Right cardiac atrium (tissue), 5 donors: ENCODE results near the gene SPATS2L. TPM values are rescaled to one million over a fixed set of nuclear protein-coding genes. Genes with fewer than 3 reads are reported as not detected.

Source experiments
- ATAC-seq, 2 donors: fragments of 200-7000 bp; cut with Tn5 transposase; one replicate each; pipeline versions ENCODE4 v1.8.0 to v1.9.1; 2020; ENCODE audit warnings: moderate library complexity in 2 of 2, mild to moderate bottlenecking in 1 of 2
- DNase-seq, 3 donors: peaks; one replicate each; pipeline ENCODE4 v3.0.0-alpha.2; 2020
- H3K27ac ChIP-seq: one replicate; pipeline ENCODE4 v1.5.1; 2013; ENCODE audit warnings: mild to moderate bottlenecking, low read length, control low read depth, moderate library complexity
- H3K27me3 ChIP-seq: one replicate; pipeline ENCODE4 v1.6.1; 2013; ENCODE audit not compliant: control insufficient read depth, insufficient read depth
- H3K4me1 ChIP-seq: one replicate; pipeline ENCODE4 v1.6.1; 2013; ENCODE audit warnings: low read length; ENCODE audit not compliant: control insufficient read depth, insufficient read depth
- H3K4me3 ChIP-seq: one replicate; pipeline ENCODE4 v1.5.1; 2013; ENCODE audit warnings: low read length, control low read depth
- H3K9me3 ChIP-seq: one replicate; pipeline ENCODE4 v1.6.1; 2013; ENCODE audit warnings: low read length; ENCODE audit not compliant: control insufficient read depth
- WGBS: extraction: QIAGEN DNeasy Blood & Tissue Kit; methylation state at CpG from one replicate; pipeline ENCODE4 v1.1.7; 2013; 5-methylcytosine and 5-hydroxymethylcytosine counted together
- intact Hi-C, 4 donors: fragments of 100-400 bp; cut with DNase I; formaldehyde crosslinking; loops; one replicate each; pipeline versions ENCODE4 v1.11.0 to v1.14.0; 2022 to 2023
- polyA plus RNA-seq: library from polyadenylated mRNA; stranded (reverse); fragments of 200-250 nt; gene quantifications from one replicate; pipeline ENCODE4 v1.2.3, GENCODE V29; 2013
- total RNA-seq, 4 donors: library from RNA; stranded (reverse); fragmentation: NEBNext Ultra II Directional; extraction: Animal tissue kit (Norgen Biotek cat#: 25700); gene quantifications; one replicate each; pipeline ENCODE4 v1.2.1, GENCODE V29; 2021
- donor health status: healthy with polysubstance abuse.
- donor health status: DM: no; HTN: yes; CAD: no.
- donor health status: DM: no; HTN: no; CAD: no.
- donor health status: DM: no; HTN: yes; CAD: no; lungs with severe emphysema.
- donor health status: DM: yes; HTN: yes; CAD: no.

The SPATS2L gene
- total and polyA plus RNA-seq, 5 donors = 90.6 to 147 (median 124) TPM

GRCh38 chr2:200396781-200397242 lies 90.3 kb downstream of the SPATS2L start:
- Histone ChIP-seq H3K4me3 (no peak overlapping the region), H3K27me3 (no peaks in the 10 kb centered on the region), H3K27ac (no peak overlapping the region), H3K9me3 (no peaks in the 10 kb centered on the region), H3K4me1 (no peaks in the 10 kb centered on the region)
- intact Hi-C loops = no loop called here
- DNase-seq (no peak), ATAC-seq (no peak)
- 67% methylated on average over 2 of the region's 2 CpGs for WGBS

- Histone ChIP-seq H3K4me1 (no peaks in the 10 kb centered on the region), H3K27me3 (no peaks in the 10 kb centered on the region), H3K4me3 (no peak overlapping the region), H3K27ac (no peak overlapping the region), H3K9me3 (no peaks in the 10 kb centered on the region)
- 69% methylated on average over 4 of the region's 4 CpGs for whole genome bisulfite sequencing
- DNase-seq (no peak), ATAC-seq (no peak)
- intact Hi-C loops = no loop called here
These were observed 91.3 kb downstream of the SPATS2L start for GRCh38 chr2:200397785-200398184.

- H3K4me3 ChIP-seq = no peak overlapping the region
- intact Hi-C loops = no loop called here
- no peaks in the 10 kb centered on the region for H3K27me3 ChIP-seq
- H3K4me1 ChIP-seq = no peaks in the 10 kb centered on the region
- WGBS = 93% methylated on average over 1 of the region's 1 CpG
- no peak for ATAC-seq
- H3K27ac ChIP-seq = no peak overlapping the region
- DNase-seq = no peak
- no peaks in the 10 kb centered on the region for H3K9me3 ChIP-seq
These were observed 92.6 kb downstream of the SPATS2L start for GRCh38 chr2:200399046-200399445.

- no peak for ATAC-seq
These were observed 93.1 kb downstream of the SPATS2L start for GRCh38 chr2:200399636-200400035.

GRCh38 chr2:200403814-200404213 lies 97.3 kb downstream of the SPATS2L start:
- Histone ChIP-seq H3K27ac (no peak overlapping the region), H3K4me3 (no peak overlapping the region), H3K9me3 (no peaks in the 10 kb centered on the region), H3K27me3 (no peaks in the 10 kb centered on the region), H3K4me1 (peaks cover 9% of the 10 kb centered on the region)
- ATAC-seq = no peak
- no peak for DNase-seq
- intact Hi-C loops = loop anchor here in 1 of 4 donors (10.0 kb wide), 1 partner anchor 99 kb away; the partner anchor contains the start of gene SPATS2L
- 81% methylated on average over 4 of the region's 4 CpGs for WGBS

More at GRCh38 chr2:200399636-200400035, 93.1 kb downstream of the SPATS2L start:
- H3K27me3 ChIP-seq = no peaks in the 10 kb centered on the region
- no peak overlapping the region for H3K27ac ChIP-seq
- DNase-seq = no peak
- intact Hi-C loops = loop anchor here in 1 of 4 donors (10.0 kb wide), 1 partner anchor 95 kb away; the partner anchor contains the start of gene SPATS2L
- no peak overlapping the region for H3K4me3 ChIP-seq
- H3K9me3 ChIP-seq = no peaks in the 10 kb centered on the region
- WGBS = 99% methylated on average over 1 of the region's 1 CpG
- no peaks in the 10 kb centered on the region for H3K4me1 ChIP-seq

GRCh38 chr2:200404615-200405014 lies 98.1 kb downstream of the SPATS2L start:
- intact Hi-C loops = loop anchor here in 1 of 4 donors (10.0 kb wide), 1 partner anchor 100 kb away; the partner anchor contains the start of gene SPATS2L
- Histone ChIP-seq H3K27me3 (no peaks in the 10 kb centered on the region), H3K9me3 (no peaks in the 10 kb centered on the region), H3K4me3 (no peak overlapping the region), H3K4me1 (peaks cover 9% of the 10 kb centered on the region), H3K27ac (no peak overlapping the region)
- no peak for ATAC-seq
- 92% methylated on average over 4 of the region's 4 CpGs for WGBS
- no peak for DNase-seq

- Histone ChIP-seq H3K4me1 (peaks cover 9% of the 10 kb centered on the region), H3K27me3 (no peaks in the 10 kb centered on the region), H3K9me3 (no peaks in the 10 kb centered on the region), H3K4me3 (no peak overlapping the region), H3K27ac (peak overlapping the region; percentile 43)
- intact Hi-C loops = loop anchor here in 1 of 4 donors (10.0 kb wide), 1 partner anchor 101 kb away; the partner anchor contains the start of gene SPATS2L
- ATAC-seq (peak; percentile 76 to 94), DNase-seq (no peak)
- WGBS = 7% methylated on average over 1 of the region's 1 CpG
These were observed 99.3 kb downstream of the SPATS2L start for GRCh38 chr2:200405599-200406298.

GRCh38 chr2:200406379-200406778 lies 99.9 kb downstream of the SPATS2L start:
- ATAC-seq (peak; percentile 40 to 45), DNase-seq (no peak)
- Histone ChIP-seq H3K27ac (peak overlapping the region; percentile 48), H3K9me3 (no peaks in the 10 kb centered on the region), H3K27me3 (no peaks in the 10 kb centered on the region), H3K4me1 (peaks cover 9% of the 10 kb centered on the region), H3K4me3 (no peak overlapping the region)
- whole genome bisulfite sequencing = 23% methylated on average over 2 of the region's 2 CpGs
- intact Hi-C loops = loop anchor here in 1 of 4 donors (10.0 kb wide), 1 partner anchor 102 kb away; the partner anchor contains the start of gene SPATS2L

- no peaks in the 10 kb centered on the region for H3K9me3 ChIP-seq
- DNase-seq (peak in 2 of 3 donors; percentile 30 to 45), ATAC-seq (no peak)
- H3K4me1 ChIP-seq = peaks cover 9% of the 10 kb centered on the region
- intact Hi-C loops = loop anchor here in 1 of 4 donors (10.0 kb wide), 1 partner anchor 104 kb away; the partner anchor contains the start of gene SPATS2L
- H3K27ac ChIP-seq = no peak overlapping the region
- 86% methylated on average over 19 of the region's 19 CpGs for WGBS
- H3K4me3 ChIP-seq = no peak overlapping the region
- no peaks in the 10 kb centered on the region for H3K27me3 ChIP-seq
These were observed 102.2 kb downstream of the SPATS2L start for GRCh38 chr2:200408428-200409316.

- DNase-seq (no peak), ATAC-seq (no peak)
- peaks cover 3% of the 10 kb centered on the region for H3K4me1 ChIP-seq
- H3K4me3 ChIP-seq = no peak overlapping the region
- intact Hi-C loops = no loop called here
- H3K27ac ChIP-seq = no peak overlapping the region
- no peaks in the 10 kb centered on the region for H3K9me3 ChIP-seq
- H3K27me3 ChIP-seq = no peaks in the 10 kb centered on the region
These were observed 105.3 kb downstream of the SPATS2L start for GRCh38 chr2:200411831-200412230.

- ATAC-seq (no peak), DNase-seq (no peak)
- no peaks in the 10 kb centered on the region for H3K27me3 ChIP-seq
- no peak overlapping the region for H3K27ac ChIP-seq
- no peaks in the 10 kb centered on the region for H3K4me1 ChIP-seq
- 96% methylated on average over 5 of the region's 5 CpGs for WGBS
- H3K4me3 ChIP-seq = no peak overlapping the region
- intact Hi-C loops = no loop called here
- H3K9me3 ChIP-seq = no peaks in the 10 kb centered on the region
These were observed 107.9 kb downstream of the SPATS2L start for GRCh38 chr2:200414367-200414766.
